OCI-LY7 (cell line): ENCODE results near the gene FLNC. TPM values are rescaled to one million over a fixed set of nuclear protein-coding genes. Genes with fewer than 3 reads are reported as not detected.

Experiments
- BruUV-seq: library from RNA; stranded (reverse); fragments of 400-500 nt; replicated peaks from 2 replicates; lab custom pipeline; 2021; lab: Mats Ljungman, UMichigan
- CTCF ChIA-PET: fragments of 300-600 bp; sonication (Branson Sonifier 250); formaldehyde crosslinking; loops from one replicate; lab custom pipeline; 2022; ENCODE audit warnings: antibody characterized with exemption; ENCODE audit not compliant: unreplicated experiment; lab: Charles Lee
- POLR2A ChIA-PET: fragments of 300-600 bp; sonication (Branson Sonifier 250); formaldehyde crosslinking; loops from one replicate; lab custom pipeline; 2022; ENCODE audit warnings: antibody characterized with exemption; lab: Charles Lee
- DNase-seq: peaks from one replicate; pipeline ENCODE4 v3.0.0-alpha.2; 2015; ENCODE audit warnings: low spot score
- H2AFZ ChIP-seq: fragments of 200-600 bp; sonication (generic), shearing (Covaris generic); 2 replicates; pipeline ENCODE4 v1.6.1; 2014; ENCODE audit warnings: mild to moderate bottlenecking, antibody characterized with exemption, low read length, moderate library complexity
- H3K27ac ChIP-seq: fragments of 200-600 bp; sonication (generic); 2 replicates; pipeline ENCODE4 v1.5.1; 2014; ENCODE audit warnings: mixed run types, low read depth, mild to moderate bottlenecking, moderate library complexity, low read length, inconsistent platforms; ENCODE audit not compliant: poor library complexity, severe bottlenecking
- H3K36me3 ChIP-seq: fragments of 200-600 bp; sonication (generic); 2 replicates; pipeline ENCODE4 v1.6.1; 2014; ENCODE audit warnings: mild to moderate bottlenecking, antibody characterized with exemption, low read length, moderate library complexity, mixed read lengths; ENCODE audit not compliant: insufficient read depth
- H3K4me1 ChIP-seq: fragments of 200-600 bp; sonication (generic); 2 replicates; pipeline ENCODE4 v1.5.1; 2014; ENCODE audit warnings: mild to moderate bottlenecking, low read length; ENCODE audit not compliant: insufficient read depth, poor library complexity, severe bottlenecking
- H3K4me2 ChIP-seq: fragments of 200-600 bp; sonication (generic); 2 replicates; pipeline ENCODE4 v1.6.1; 2014; ENCODE audit warnings: mild to moderate bottlenecking, low read length
- H3K4me3 ChIP-seq: fragments of 200-600 bp; sonication (generic); 2 replicates; pipeline ENCODE4 v1.5.1; 2014; ENCODE audit warnings: mild to moderate bottlenecking, low read depth, low read length; ENCODE audit not compliant: poor library complexity, severe bottlenecking
- H3K79me2 ChIP-seq: fragments of 200-600 bp; sonication (generic); 2 replicates; pipeline ENCODE4 v1.6.1; 2016; ENCODE audit warnings: low read depth, mild to moderate bottlenecking, low read length, moderate library complexity, mixed read lengths; ENCODE audit not compliant: insufficient read depth
- H3K9me2 ChIP-seq: fragments of 200-600 bp; sonication (generic); 2 replicates; pipeline ENCODE4 v1.6.1; 2016; ENCODE audit warnings: mild to moderate bottlenecking, low read length, mixed read lengths; ENCODE audit not compliant: insufficient read depth
- H3K9me3 ChIP-seq: fragments of 200-600 bp; sonication (generic); 2 replicates; pipeline ENCODE4 v1.6.1; 2014; ENCODE audit warnings: mild to moderate bottlenecking, mixed run types, low read length, mixed read lengths
- H4K20me1 ChIP-seq: fragments of 200-600 bp; sonication (generic); 2 replicates; pipeline ENCODE4 v1.6.1; 2014; ENCODE audit warnings: mild to moderate bottlenecking, antibody characterized with exemption, low read length, moderate library complexity, mixed read lengths; ENCODE audit not compliant: insufficient read depth
- EZH2phosphoT487 ChIP-seq: fragments of 200-600 bp; sonication (generic); IDR thresholded peaks from 2 replicates; pipeline ENCODE4 v1.6.1; 2018; ENCODE audit warnings: low read depth, borderline replicate concordance, mild to moderate bottlenecking, mixed run types, antibody characterized with exemption, low read length, moderate library complexity, mixed read lengths
- intact Hi-C: fragments of 100-400 bp; cut with micrococcal nuclease; formaldehyde crosslinking; loops from one replicate; pipeline ENCODE4 v1.10.0; 2022; ENCODE audit not compliant: unreplicated experiment
- total RNA-seq, 2 experiments: library from RNA; depleted of rRNA in 1 of 2; stranded (reverse); fragments of >200 nt in 1 of 2; shearing (Covaris generic) in 1 of 2; gene quantifications; 2 replicates each; pipeline ENCODE4 v1.2.3, GENCODE V29; 2014 to 2022
- TF ChIP-seq, protein P1 (sequence below): fragments of 200-600 bp; sonication (generic); conservative IDR thresholded peaks from 2 replicates; pipeline ENCODE4 v1.5.1; 2014; ENCODE audit warnings: mild to moderate bottlenecking, antibody characterized with exemption, low read length, moderate library complexity, mixed read lengths

Gene FLNC
- total RNA-seq, 2 experiments from 2014 or later, result 0.03 to 0.06 TPM

DNA sequence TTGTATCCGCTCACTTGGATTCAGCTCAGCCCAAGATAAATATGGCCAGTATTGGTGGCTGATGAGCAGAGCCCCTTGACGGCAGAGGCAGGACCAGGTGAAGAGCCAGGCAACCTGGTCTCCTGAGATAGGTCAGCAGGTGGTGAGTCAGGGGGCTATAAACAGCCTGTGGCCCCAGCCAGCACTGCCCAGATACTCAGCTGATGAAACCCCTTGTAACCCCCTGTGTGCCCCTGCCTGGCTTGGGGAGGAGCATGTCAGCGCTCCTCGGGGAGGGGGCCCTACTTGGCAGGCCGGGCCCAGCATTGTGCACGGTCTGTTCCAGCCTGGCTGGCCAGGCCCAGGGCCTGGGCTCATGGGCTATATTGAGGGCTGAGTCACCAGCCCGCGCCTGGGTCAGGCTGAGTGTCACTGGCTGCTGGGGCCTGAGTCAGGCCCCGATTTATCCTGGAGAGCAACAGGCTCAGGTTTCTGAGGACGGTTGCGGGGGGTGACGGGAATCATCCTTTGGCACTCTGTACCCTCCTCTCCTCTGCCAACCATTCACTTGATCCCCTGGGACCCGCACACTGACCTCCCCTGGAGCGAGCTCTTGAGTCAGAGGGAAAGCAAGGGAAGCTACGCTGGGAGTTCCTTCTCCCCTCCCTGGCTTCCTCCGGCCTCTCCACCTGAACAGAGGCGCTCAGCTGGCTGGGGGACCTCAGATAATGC, 2.8 kb upstream of the FLNC start:
- intact Hi-C loops, result no loop called here
- H3K27ac ChIP-seq, result no peak overlapping the region
- H3K4me1 ChIP-seq, result peaks cover 11% of the 10 kb centered on the region
- no peak overlapping the region for H3K4me3 ChIP-seq
- no peak for TF ChIP-seq EZH2phosphoT487
- TF ChIP-seq, protein P1, sequence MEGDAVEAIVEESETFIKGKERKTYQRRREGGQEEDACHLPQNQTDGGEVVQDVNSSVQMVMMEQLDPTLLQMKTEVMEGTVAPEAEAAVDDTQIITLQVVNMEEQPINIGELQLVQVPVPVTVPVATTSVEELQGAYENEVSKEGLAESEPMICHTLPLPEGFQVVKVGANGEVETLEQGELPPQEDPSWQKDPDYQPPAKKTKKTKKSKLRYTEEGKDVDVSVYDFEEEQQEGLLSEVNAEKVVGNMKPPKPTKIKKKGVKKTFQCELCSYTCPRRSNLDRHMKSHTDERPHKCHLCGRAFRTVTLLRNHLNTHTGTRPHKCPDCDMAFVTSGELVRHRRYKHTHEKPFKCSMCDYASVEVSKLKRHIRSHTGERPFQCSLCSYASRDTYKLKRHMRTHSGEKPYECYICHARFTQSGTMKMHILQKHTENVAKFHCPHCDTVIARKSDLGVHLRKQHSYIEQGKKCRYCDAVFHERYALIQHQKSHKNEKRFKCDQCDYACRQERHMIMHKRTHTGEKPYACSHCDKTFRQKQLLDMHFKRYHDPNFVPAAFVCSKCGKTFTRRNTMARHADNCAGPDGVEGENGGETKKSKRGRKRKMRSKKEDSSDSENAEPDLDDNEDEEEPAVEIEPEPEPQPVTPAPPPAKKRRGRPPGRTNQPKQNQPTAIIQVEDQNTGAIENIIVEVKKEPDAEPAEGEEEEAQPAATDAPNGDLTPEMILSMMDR, result no peak
- H2AFZ ChIP-seq, result no peak overlapping the region
- no peaks in the 10 kb centered on the region for H3K79me2 ChIP-seq
- BruUV-seq, result no TSS peak
- H3K36me3 ChIP-seq, result no peaks in the 10 kb centered on the region
- no peaks in the 10 kb centered on the region for H3K9me3 ChIP-seq
- H3K9me2 ChIP-seq, result no peaks in the 10 kb centered on the region
- no peak for DNase-seq
- H3K4me2 ChIP-seq, result no peak overlapping the region
- no peaks in the 10 kb centered on the region for H4K20me1 ChIP-seq
- POLR2A ChIA-PET, result no interaction called here
- CTCF ChIA-PET, result no interaction called here

DNA sequence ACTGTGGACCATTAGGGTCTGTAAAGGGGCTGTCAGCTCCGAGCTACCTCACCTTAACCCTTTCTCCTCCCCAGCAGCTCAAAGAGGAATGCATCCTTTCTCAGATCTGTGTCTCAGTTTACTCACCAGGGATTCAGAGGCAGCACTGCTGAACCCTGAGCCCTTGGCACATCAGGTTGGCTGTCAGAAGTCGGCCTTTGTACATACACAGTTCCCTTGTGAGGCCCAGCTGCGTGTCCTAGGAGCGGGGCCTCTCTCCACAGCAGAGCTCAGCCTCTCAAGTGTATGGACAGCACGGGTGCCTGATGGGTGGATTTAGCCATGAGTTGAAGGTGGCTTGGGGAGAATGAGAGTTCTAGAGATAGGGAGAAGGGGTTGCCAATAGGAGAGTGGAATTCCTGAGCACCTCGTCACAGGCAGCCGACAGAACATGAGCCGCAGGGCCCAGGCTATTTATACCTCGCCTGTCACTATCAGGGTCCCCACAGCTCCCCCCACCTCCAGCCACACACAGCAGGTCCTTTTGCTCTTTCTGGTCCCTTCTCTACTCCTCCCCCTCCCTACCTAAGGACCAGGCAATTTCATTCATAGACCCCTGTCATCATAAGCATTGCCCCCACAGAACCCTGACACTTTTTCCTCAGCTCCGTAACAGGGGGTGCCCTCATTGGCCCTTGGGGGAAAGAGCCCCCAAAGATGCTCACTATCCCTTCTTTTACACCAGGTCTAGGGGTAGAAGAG, 2.1 kb upstream of the FLNC start:
- no peak overlapping the region for H2AFZ ChIP-seq
- CTCF ChIA-PET, result no interaction called here
- no peak overlapping the region for H3K27ac ChIP-seq

More for the DNA sequence above, 2.1 kb upstream of the FLNC start:
- Histone ChIP-seq H3K9me2 (no peaks in the 10 kb centered on the region), H4K20me1 (no peaks in the 10 kb centered on the region), H3K79me2 (no peaks in the 10 kb centered on the region), H3K36me3 (no peaks in the 10 kb centered on the region), H3K9me3 (no peaks in the 10 kb centered on the region), H3K4me2 (no peak overlapping the region), H3K4me1 (peaks cover 14% of the 10 kb centered on the region), H3K4me3 (no peak overlapping the region)
- POLR2A ChIA-PET, result no interaction called here
- BruUV-seq, result no TSS peak
- TF ChIP-seq, protein P1, result no peak
- TF ChIP-seq EZH2phosphoT487, result no peak
- intact Hi-C loops, result no loop called here
- DNase-seq, result no peak
